ENCODE results near the gene DCLK2.

Gene DCLK2

GRCh38 chr4:150051111-150051510 is 27.1 kb upstream of the DCLK2 start:
- TF ChIP-seq, protein P1, sequence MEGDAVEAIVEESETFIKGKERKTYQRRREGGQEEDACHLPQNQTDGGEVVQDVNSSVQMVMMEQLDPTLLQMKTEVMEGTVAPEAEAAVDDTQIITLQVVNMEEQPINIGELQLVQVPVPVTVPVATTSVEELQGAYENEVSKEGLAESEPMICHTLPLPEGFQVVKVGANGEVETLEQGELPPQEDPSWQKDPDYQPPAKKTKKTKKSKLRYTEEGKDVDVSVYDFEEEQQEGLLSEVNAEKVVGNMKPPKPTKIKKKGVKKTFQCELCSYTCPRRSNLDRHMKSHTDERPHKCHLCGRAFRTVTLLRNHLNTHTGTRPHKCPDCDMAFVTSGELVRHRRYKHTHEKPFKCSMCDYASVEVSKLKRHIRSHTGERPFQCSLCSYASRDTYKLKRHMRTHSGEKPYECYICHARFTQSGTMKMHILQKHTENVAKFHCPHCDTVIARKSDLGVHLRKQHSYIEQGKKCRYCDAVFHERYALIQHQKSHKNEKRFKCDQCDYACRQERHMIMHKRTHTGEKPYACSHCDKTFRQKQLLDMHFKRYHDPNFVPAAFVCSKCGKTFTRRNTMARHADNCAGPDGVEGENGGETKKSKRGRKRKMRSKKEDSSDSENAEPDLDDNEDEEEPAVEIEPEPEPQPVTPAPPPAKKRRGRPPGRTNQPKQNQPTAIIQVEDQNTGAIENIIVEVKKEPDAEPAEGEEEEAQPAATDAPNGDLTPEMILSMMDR (IDR thresholded peaks at IDR 0.05; ENCODE audit: low read depth, low read length, missing control alignments): no peak
- no peak for DNase-seq (ENCODE audit: low read depth)
- H3K4me3 ChIP-seq (ENCODE audit: low read depth, low read length): no peak overlapping the region

DNA sequence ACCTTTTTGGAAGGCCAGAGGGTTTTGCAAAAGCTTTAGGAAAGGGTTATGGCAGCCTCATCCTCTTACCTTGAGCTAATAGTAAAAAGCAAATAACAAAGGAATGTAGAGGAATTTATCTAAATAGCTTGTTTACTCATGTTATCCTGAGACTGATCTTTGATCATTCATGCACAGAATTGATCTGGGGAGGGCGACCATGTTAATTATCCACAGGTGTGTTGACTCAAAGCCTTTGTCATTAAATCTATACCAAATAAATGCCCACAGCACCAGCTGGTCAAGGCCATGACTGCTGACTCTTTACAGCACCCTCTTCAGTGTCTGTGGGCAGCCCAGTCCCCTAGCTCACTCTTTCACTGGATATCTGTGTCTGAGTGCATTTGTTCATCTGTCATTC is 22.8 kb upstream of the DCLK2 start:
- TF ChIP-seq, protein P1 (IDR thresholded peaks at IDR 0.05; ENCODE audit: low read depth, low read length, missing control alignments): no peak
- no peak for DNase-seq (ENCODE audit: low read depth)
- no peak overlapping the region for H3K4me3 ChIP-seq (ENCODE audit: low read depth, low read length)

GRCh38 chr4:150056569-150056968 is 21.7 kb upstream of the DCLK2 start:
- no peak for DNase-seq (ENCODE audit: low read depth)
- no peak overlapping the region for H3K4me3 ChIP-seq (ENCODE audit: low read depth, low read length)
- TF ChIP-seq, protein P1 (IDR thresholded peaks at IDR 0.05; ENCODE audit: low read depth, low read length, missing control alignments): no peak

- DNase-seq (ENCODE audit: low read depth): no peak
- TF ChIP-seq, protein P1 (IDR thresholded peaks at IDR 0.05; ENCODE audit: low read depth, low read length, missing control alignments): no peak
- no peak overlapping the region for H3K4me3 ChIP-seq (ENCODE audit: low read depth, low read length)
Observed at GRCh38 chr4:150061086-150061776, 17.0 kb upstream of the DCLK2 start.

- TF ChIP-seq, protein P1 (IDR thresholded peaks at IDR 0.05; ENCODE audit: low read depth, low read length, missing control alignments): no peak
- no peak for DNase-seq (ENCODE audit: low read depth)
- no peak overlapping the region for H3K4me3 ChIP-seq (ENCODE audit: low read depth, low read length)
Observed at GRCh38 chr4:150063128-150063527, 15.1 kb upstream of the DCLK2 start.

GRCh38 chr4:150065740-150066139 is 12.5 kb upstream of the DCLK2 start:
- TF ChIP-seq, protein P1 (IDR thresholded peaks at IDR 0.05; ENCODE audit: low read depth, low read length, missing control alignments): no peak
- no peak overlapping the region for H3K4me3 ChIP-seq (ENCODE audit: low read depth, low read length)
- DNase-seq (ENCODE audit: low read depth): no peak

- H3K4me3 ChIP-seq (ENCODE audit: low read depth, low read length): no peak overlapping the region
- TF ChIP-seq, protein P1 (IDR thresholded peaks at IDR 0.05; ENCODE audit: low read depth, low read length, missing control alignments): no peak
- DNase-seq (ENCODE audit: low read depth): no peak
Observed at GRCh38 chr4:150067859-150068258, 10.4 kb upstream of the DCLK2 start.
